HL-60 (cell line): ENCODE data around the gene SCN5A.

ENCODE experiments used
- DNase-seq, 2 experiments: peaks; one replicate each; pipeline ENCODE4 v3.0.0-alpha.2; 2010 to 2020; ENCODE audit warnings: low read depth in 1 of 2, low spot score in 1 of 2
- H3K27ac ChIP-seq: fragments of 250-450 bp; sonication (Bioruptor Pico); replicated peaks from 2 replicates; pipeline ENCODE4 v1.5.1; 2020; ENCODE audit warnings: mild to moderate bottlenecking, moderate library complexity
- H3K27me3 ChIP-seq: fragments of 250-450 bp; sonication (Bioruptor Pico); 2 replicates; pipeline ENCODE4 v1.5.1; 2021; ENCODE audit warnings: mild to moderate bottlenecking, moderate library complexity; ENCODE audit not compliant: insufficient read depth, poor library complexity, severe bottlenecking
- H3K4me3 ChIP-seq: replicated peaks from 2 replicates; pipeline ENCODE4 v1.5.1; 2011; ENCODE audit warnings: mild to moderate bottlenecking, control low read depth, low read length; ENCODE audit not compliant: insufficient read depth
- GABPA ChIP-seq: IDR thresholded peaks from 2 replicates; pipeline ENCODE4 v1.6.1; 2012; ENCODE audit warnings: low read depth
- POLR2AphosphoS5 ChIP-seq: IDR thresholded peaks from 2 replicates; pipeline ENCODE4 v1.6.1; 2012; ENCODE audit warnings: low read depth
- REST ChIP-seq: IDR thresholded peaks from 2 replicates; pipeline ENCODE4 v1.6.1; 2012; ENCODE audit warnings: low read depth; ENCODE audit not compliant: insufficient replicate concordance
- SPI1 ChIP-seq: IDR thresholded peaks from 2 replicates; pipeline ENCODE4 v1.6.1; 2012; ENCODE audit warnings: low read depth, mild to moderate bottlenecking, borderline replicate concordance
- TF ChIP-seq, protein P1 (sequence below): IDR thresholded peaks from one replicate; pipeline ENCODE4 v1.5.1; 2011; ENCODE audit warnings: low read length, control low read depth, inconsistent platforms; ENCODE audit not compliant: insufficient read depth

SCN5A gene

GRCh38 chr3:38519000-38519399 lies 130.5 kb downstream of the SCN5A start:
- TF ChIP-seq SPI1 (no peak), REST (no peak), GABPA (no peak), POLR2AphosphoS5 (no peak)
- TF ChIP-seq, protein P1, sequence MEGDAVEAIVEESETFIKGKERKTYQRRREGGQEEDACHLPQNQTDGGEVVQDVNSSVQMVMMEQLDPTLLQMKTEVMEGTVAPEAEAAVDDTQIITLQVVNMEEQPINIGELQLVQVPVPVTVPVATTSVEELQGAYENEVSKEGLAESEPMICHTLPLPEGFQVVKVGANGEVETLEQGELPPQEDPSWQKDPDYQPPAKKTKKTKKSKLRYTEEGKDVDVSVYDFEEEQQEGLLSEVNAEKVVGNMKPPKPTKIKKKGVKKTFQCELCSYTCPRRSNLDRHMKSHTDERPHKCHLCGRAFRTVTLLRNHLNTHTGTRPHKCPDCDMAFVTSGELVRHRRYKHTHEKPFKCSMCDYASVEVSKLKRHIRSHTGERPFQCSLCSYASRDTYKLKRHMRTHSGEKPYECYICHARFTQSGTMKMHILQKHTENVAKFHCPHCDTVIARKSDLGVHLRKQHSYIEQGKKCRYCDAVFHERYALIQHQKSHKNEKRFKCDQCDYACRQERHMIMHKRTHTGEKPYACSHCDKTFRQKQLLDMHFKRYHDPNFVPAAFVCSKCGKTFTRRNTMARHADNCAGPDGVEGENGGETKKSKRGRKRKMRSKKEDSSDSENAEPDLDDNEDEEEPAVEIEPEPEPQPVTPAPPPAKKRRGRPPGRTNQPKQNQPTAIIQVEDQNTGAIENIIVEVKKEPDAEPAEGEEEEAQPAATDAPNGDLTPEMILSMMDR: no peak
- Histone ChIP-seq H3K4me3 (no peak overlapping the region), H3K27ac (no peak overlapping the region), H3K27me3 (no peaks in the 10 kb centered on the region)
- DNase-seq: no peak

DNA sequence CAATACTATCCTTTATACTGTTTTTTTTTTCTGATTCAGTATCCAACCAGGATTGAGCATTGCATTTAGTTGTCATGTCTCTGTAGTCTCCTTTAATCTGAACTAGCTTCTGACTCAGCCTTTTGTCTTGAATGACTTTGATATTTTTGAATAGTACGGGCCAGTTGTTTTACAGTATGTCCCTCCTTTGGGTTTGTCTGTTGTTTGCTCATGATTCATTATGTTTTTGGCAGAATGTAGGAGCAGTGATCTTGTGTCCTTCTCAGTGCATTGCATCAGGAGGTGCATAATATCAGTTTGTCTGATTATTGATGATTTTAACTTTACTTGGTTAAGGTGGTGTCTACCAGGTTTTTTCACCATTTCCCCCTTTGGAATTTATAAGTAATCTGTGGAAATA lies 132.8 kb downstream of the SCN5A start:
- TF ChIP-seq GABPA: no peak
- Histone ChIP-seq H3K4me3 (no peak overlapping the region), H3K27me3 (no peaks in the 10 kb centered on the region), H3K27ac (no peak overlapping the region)
- no peak for DNase-seq

GRCh38 chr3:38515367-38515766 lies 134.1 kb downstream of the SCN5A start:
- TF ChIP-seq SPI1 (no peak), GABPA (no peak)

DNA sequence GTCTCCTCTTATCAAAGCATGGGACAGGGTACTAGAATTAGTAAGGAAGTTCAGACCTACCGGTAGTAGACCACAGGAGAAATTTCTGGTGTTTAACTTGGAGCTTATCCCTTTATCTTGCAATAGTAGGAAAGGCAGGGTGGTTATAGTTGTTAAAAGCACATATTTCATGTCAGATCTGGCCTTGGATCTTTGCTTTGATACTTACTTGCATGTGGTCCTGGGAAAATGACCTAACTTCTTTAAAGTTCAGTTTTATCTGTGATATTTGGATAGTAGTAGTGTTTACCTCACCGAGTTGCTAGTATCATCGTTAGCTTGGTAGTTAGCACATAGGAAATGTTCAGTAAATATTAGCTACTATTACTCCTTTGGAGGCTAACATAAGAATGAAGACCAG lies 137.9 kb downstream of the SCN5A start:
- DNase-seq: no peak

More at GRCh38 chr3:38515367-38515766, 134.1 kb downstream of the SCN5A start:
- Histone ChIP-seq H3K4me3 (no peak overlapping the region), H3K27ac (no peak overlapping the region), H3K27me3 (no peaks in the 10 kb centered on the region)
- no peak for DNase-seq

More for the DNA sequence above, 137.9 kb downstream of the SCN5A start:
- Histone ChIP-seq H3K27me3 (no peaks in the 10 kb centered on the region), H3K4me3 (no peak overlapping the region), H3K27ac (no peak overlapping the region)
- TF ChIP-seq, protein P1: no peak
- TF ChIP-seq GABPA (no peak), REST (no peak), SPI1 (no peak), POLR2AphosphoS5 (no peak)
